ENCODE results near the gene GLB1L3. TPM values are rescaled to one million over a fixed set of nuclear protein-coding genes. Genes with fewer than 3 reads are reported as not detected.
A peak's percentile ranks its signal among the peaks of the same experiment; 100 is the strongest.

The GLB1L3 gene, protein sequence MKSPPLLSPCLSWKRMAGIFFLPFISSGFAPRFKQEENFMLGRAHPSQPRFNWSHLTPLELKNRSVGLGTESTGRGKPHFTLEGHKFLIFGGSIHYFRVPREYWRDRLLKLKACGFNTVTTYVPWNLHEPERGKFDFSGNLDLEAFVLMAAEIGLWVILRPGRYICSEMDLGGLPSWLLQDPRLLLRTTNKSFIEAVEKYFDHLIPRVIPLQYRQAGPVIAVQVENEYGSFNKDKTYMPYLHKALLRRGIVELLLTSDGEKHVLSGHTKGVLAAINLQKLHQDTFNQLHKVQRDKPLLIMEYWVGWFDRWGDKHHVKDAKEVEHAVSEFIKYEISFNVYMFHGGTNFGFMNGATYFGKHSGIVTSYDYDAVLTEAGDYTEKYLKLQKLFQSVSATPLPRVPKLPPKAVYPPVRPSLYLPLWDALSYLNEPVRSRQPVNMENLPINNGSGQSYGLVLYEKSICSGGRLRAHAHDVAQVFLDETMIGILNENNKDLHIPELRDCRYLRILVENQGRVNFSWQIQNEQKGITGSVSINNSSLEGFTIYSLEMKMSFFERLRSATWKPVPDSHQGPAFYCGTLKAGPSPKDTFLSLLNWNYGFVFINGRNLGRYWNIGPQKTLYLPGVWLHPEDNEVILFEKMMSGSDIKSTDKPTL
- total RNA-seq (0.06 TPM), polyA plus RNA-seq (ENCODE audit: insufficient read depth, low read depth, low replicate concordance) (0.17 TPM)
- long read RNA-seq, donor 1 = 0 reads
- long read RNA-seq, donor 2 = 0 reads
- long read RNA-seq, donor 3 = 0 reads
- long read RNA-seq, donor 4 = 0 reads
- long read RNA-seq, donor 5 = 0 reads
- long read RNA-seq, donor 6 = 0 reads
- long read RNA-seq, donor 7 = 0 reads
- long read RNA-seq, donor 8 = 0 reads
- long read RNA-seq, donor 9 = 0 reads
- long read RNA-seq, donor 10 = 0 reads

DNA sequence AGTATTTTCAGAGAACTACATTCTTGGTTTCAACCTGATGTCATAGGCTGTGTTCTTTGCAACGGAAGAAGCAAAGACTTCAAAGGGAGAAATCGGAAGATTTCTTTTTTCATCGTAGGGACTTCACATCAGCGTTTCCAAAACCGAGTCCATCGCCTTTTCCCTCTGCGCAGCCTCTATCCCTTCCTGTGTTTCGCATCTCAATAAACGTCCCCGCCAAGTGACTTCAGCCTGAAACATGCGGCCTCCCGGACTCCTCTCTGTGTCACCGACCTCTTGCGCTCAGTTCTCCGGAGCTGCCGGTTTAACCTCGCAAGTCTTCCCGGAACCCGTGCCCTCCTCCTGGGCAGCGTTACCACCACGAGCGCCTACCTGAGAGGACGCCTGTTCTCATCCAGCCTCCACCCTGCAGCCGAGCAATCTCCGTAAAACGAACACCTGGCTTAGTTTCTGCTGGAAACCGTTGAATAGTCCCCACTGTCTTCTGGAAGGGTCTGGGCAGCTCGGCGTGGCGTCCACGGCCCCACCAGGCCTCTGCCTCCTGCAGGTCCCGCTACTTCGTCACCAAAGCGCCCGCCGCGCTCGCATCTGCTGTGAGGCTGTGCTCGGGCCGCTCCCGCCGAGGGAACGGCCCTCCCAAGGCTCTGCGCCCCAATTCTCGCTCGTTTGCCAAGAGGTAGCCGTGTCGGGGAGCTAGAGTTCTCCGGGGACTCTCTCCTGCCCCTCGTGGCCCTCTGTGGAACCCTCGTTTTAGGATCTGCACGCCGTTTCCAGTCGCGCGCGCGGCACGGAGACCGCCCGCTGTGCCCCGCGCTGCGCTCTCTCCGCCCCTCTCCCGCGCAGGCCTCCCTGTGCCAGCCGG lies at the start of gene GLB1L3:
GLB1L3 (plus strand) TSS at position 846 of the 862 bp plus-strand sequence. CDS start 362 bp downstream, outside the sequence.
- FAIRE-seq (no peak), DNase-seq (peak in 4 of 5 donors; percentile 68 to 84 (median 74))
- intact Hi-C loops (cut with DNase I) = no loop called here
- peaks cover 0 to 9% (median 0%) of the 10 kb centered on the region in 3 donors for H3K4me1 ChIP-seq (ENCODE audit: control insufficient read depth in 2 of 3, insufficient read depth in 2 of 3, low read depth in 1 of 3, low read length in 3 of 3)
- no peaks in the 10 kb centered on the region for H3K9me3 ChIP-seq (ENCODE audit: control insufficient read depth in 2 of 3, insufficient read depth in 1 of 3, low read length in 3 of 3)
- no peak within 1 kb of the TSS for H3K27ac ChIP-seq (ENCODE audit: low read depth in 2 of 2, low read length in 2 of 2)
- TF ChIP-seq, protein P1, sequence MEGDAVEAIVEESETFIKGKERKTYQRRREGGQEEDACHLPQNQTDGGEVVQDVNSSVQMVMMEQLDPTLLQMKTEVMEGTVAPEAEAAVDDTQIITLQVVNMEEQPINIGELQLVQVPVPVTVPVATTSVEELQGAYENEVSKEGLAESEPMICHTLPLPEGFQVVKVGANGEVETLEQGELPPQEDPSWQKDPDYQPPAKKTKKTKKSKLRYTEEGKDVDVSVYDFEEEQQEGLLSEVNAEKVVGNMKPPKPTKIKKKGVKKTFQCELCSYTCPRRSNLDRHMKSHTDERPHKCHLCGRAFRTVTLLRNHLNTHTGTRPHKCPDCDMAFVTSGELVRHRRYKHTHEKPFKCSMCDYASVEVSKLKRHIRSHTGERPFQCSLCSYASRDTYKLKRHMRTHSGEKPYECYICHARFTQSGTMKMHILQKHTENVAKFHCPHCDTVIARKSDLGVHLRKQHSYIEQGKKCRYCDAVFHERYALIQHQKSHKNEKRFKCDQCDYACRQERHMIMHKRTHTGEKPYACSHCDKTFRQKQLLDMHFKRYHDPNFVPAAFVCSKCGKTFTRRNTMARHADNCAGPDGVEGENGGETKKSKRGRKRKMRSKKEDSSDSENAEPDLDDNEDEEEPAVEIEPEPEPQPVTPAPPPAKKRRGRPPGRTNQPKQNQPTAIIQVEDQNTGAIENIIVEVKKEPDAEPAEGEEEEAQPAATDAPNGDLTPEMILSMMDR (IDR thresholded peaks at IDR 0.05; ENCODE audit: borderline replicate concordance, extremely low read depth, insufficient read depth) = peak; percentile 10
- H3K36me3 ChIP-seq (ENCODE audit: control insufficient read depth in 2 of 3, insufficient read depth in 3 of 3, low read length in 3 of 3) = no peaks in the 10 kb centered on the region
- H3K4me3 ChIP-seq (ENCODE audit: low read length in 3 of 3) = peak within 1 kb of the TSS in 2 of 3 donors; percentile 41 to 56
- H3K27me3 ChIP-seq (ENCODE audit: control insufficient read depth, insufficient read depth, low read length) = peaks cover 27% of the 10 kb centered on the region
- no peak within 1 kb of the TSS for H3K9ac ChIP-seq (ENCODE audit: low read length in 3 of 3)

DNA sequence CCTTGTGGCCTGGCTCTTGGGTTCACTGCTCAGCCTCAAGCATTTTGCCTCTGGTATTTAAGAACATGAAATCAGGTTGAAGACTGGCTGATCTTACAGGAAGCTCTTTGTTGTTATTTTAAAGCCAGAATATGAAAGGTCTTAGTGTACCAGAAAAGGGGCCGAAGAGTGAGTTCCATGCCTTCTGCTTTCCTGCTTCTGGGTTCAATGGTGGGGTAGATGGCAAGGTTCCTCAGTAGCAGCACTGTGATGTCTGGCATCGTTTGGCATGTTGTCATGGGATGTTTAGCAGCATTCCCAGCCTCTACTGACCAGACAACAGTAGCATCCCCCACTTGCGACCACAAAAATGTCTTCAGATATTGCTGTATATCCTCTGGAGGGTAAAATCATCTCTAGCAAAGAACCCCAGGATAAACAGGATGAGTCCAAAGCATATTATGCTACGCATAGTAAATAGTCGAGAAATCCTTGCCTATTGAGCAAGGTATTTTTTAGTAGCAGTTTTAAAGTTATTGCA lies 49.3 kb upstream of the GLB1L3 start:
- Histone ChIP-seq H3K27ac (ENCODE audit: low read depth in 2 of 2, low read length in 2 of 2) (no peak overlapping the region), H3K9ac (ENCODE audit: low read length in 3 of 3) (no peak overlapping the region), H3K4me1 (ENCODE audit: control insufficient read depth in 2 of 3, insufficient read depth in 2 of 3, low read depth in 1 of 3, low read length in 3 of 3) (peaks cover 3 to 19% (median 18%) of the 10 kb centered on the region in 3 donors), H3K4me3 (ENCODE audit: low read length in 3 of 3) (peak overlapping the region in 1 of 3 donors; percentile 14), H3K27me3 (ENCODE audit: control insufficient read depth, insufficient read depth, low read length) (no peaks in the 10 kb centered on the region), H3K9me3 (ENCODE audit: control insufficient read depth in 2 of 3, insufficient read depth in 1 of 3, low read length in 3 of 3) (no peaks in the 10 kb centered on the region), H3K36me3 (ENCODE audit: control insufficient read depth in 2 of 3, insufficient read depth in 3 of 3, low read length in 3 of 3) (no peaks in the 10 kb centered on the region)
- DNase-seq (no peak), FAIRE-seq (no peak)
- TF ChIP-seq, protein P1 (IDR thresholded peaks at IDR 0.05; ENCODE audit: borderline replicate concordance, extremely low read depth, insufficient read depth) = no peak
- intact Hi-C loops (cut with DNase I) = no loop called here

DNA sequence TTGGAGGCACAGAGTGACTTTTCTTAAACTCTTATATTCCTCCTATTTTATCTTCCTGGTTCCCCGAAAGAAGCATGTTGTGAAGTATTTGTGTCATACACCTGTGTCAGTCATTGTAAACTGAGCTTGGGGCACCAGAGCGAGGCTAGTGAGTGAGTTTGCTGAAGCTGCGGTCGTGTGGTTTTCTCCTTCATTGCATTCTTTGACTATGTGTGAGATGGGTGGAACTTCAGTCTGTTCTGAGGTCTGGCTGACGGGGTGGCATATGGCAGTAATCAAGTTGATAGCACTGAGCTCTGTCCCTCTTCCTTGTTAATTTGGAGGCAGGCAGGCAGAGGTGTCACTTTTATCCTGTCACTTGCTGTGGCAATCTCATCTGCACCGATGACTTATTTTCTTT lies 47.6 kb upstream of the GLB1L3 start:
- H3K27ac ChIP-seq (ENCODE audit: low read depth in 2 of 2, low read length in 2 of 2) = no peak overlapping the region
- H3K9ac ChIP-seq (ENCODE audit: low read length in 3 of 3) = no peak overlapping the region
- H3K4me3 ChIP-seq (ENCODE audit: low read length in 3 of 3) = no peak overlapping the region
- intact Hi-C loops (cut with DNase I) = no loop called here
- peaks cover 3 to 15% (median 10%) of the 10 kb centered on the region in 3 donors for H3K4me1 ChIP-seq (ENCODE audit: control insufficient read depth in 2 of 3, insufficient read depth in 2 of 3, low read depth in 1 of 3, low read length in 3 of 3)
- TF ChIP-seq, protein P1 (IDR thresholded peaks at IDR 0.05; ENCODE audit: borderline replicate concordance, extremely low read depth, insufficient read depth) = no peak
- DNase-seq (peak in 2 of 5 donors; percentile 2 to 13), FAIRE-seq (no peak)
- H3K9me3 ChIP-seq (ENCODE audit: control insufficient read depth in 2 of 3, insufficient read depth in 1 of 3, low read length in 3 of 3) = no peaks in the 10 kb centered on the region
- no peaks in the 10 kb centered on the region for H3K27me3 ChIP-seq (ENCODE audit: control insufficient read depth, insufficient read depth, low read length)
- no peaks in the 10 kb centered on the region for H3K36me3 ChIP-seq (ENCODE audit: control insufficient read depth in 2 of 3, insufficient read depth in 3 of 3, low read length in 3 of 3)

Measured in kidney (tissue), 22 donors.